GM12865 (cell line): ENCODE results near the gene PANK1.

Experiments used
- DNase-seq: peaks from one replicate; pipeline ENCODE4 v3.0.0; 2010; ENCODE audit warnings: low read depth
- H3K4me3 ChIP-seq: 2 replicates; pipeline ENCODE4 v1.5.1; 2011; ENCODE audit warnings: mild to moderate bottlenecking, low read depth, low read length, control low read depth
- CTCF ChIP-seq: IDR thresholded peaks from 2 replicates; pipeline ENCODE4 v1.5.1; 2011; ENCODE audit warnings: low read length, control low read depth, low read depth, inconsistent platforms; ENCODE audit not compliant: insufficient read depth; ENCODE audit errors: missing control alignments

Gene PANK1

GRCh38 chr10:89566095-89566950 is 78.7 kb downstream of the PANK1 start:
- DNase-seq, result no peak
- TF ChIP-seq CTCF, result no peak

GRCh38 chr10:89565180-89565579 is 79.9 kb downstream of the PANK1 start:
- no peak for TF ChIP-seq CTCF
- H3K4me3 ChIP-seq, result no peak overlapping the region
- no peak for DNase-seq

More at GRCh38 chr10:89566095-89566950, 78.7 kb downstream of the PANK1 start:
- no peak overlapping the region for H3K4me3 ChIP-seq

- no peak overlapping the region for H3K4me3 ChIP-seq
- TF ChIP-seq CTCF, result peak; percentile 42
- peak; percentile 50 for DNase-seq
Measured at GRCh38 chr10:89563861-89564478, 81.1 kb downstream of the PANK1 start.

GRCh38 chr10:89563311-89563710 is 81.7 kb downstream of the PANK1 start:
- no peak for DNase-seq
- H3K4me3 ChIP-seq, result no peak overlapping the region
- no peak for TF ChIP-seq CTCF

- no peak for DNase-seq
- no peak overlapping the region for H3K4me3 ChIP-seq
- TF ChIP-seq CTCF, result no peak
Measured at GRCh38 chr10:89556600-89556999, 88.4 kb downstream of the PANK1 start.

- no peak overlapping the region for H3K4me3 ChIP-seq
- no peak for DNase-seq
- no peak for TF ChIP-seq CTCF
Measured at GRCh38 chr10:89555688-89556445, 89.2 kb downstream of the PANK1 start.
